GM12878 (cell line): ENCODE measurements around the gene PCSK6. TPM values are rescaled to one million over a fixed set of nuclear protein-coding genes. Genes with fewer than 3 reads are reported as not detected.

Experiments used
- ATAC-seq: fragments of 200-7000 bp; cut with Tn5 transposase; 3 replicates; pipeline ENCODE4 v1.9.1; 2020; ENCODE audit warnings: mild to moderate bottlenecking, moderate library complexity
- BruUV-seq: library from RNA; stranded (reverse); fragments of 400-500 nt; replicated peaks from 2 replicates; lab custom pipeline; 2021; lab: Mats Ljungman, UMichigan
- CTCF ChIA-PET: fragments of 300-600 bp; sonication (Branson Sonifier 250); formaldehyde crosslinking; extraction: SDS; loops from one replicate; lab custom pipeline; 2021; ENCODE audit warnings: inconsistent platforms; lab: Yijun Ruan, JAX
- POLR2A ChIA-PET: fragments of 350-600 bp; formaldehyde crosslinking; extraction: SDS; loops from one replicate; lab custom pipeline; 2021; ENCODE audit warnings: inconsistent platforms; lab: Charles Lee
- RAD21 ChIA-PET: fragments of 300-600 bp; sonication (Branson Sonifier 250); formaldehyde crosslinking; loops from one replicate; lab custom pipeline; 2023; ENCODE audit warnings: antibody characterized with exemption; ENCODE audit not compliant: unreplicated experiment; lab: Charles Lee
- SMC1A ChIA-PET: fragments of 300-600 bp; sonication (Branson Sonifier 250); formaldehyde crosslinking; loops from one replicate; lab custom pipeline; 2023; ENCODE audit not compliant: unreplicated experiment, uncharacterized antibody; lab: Charles Lee
- DNase-seq: peaks from one replicate; pipeline ENCODE4 v3.0.0-alpha.2; 2011; ENCODE audit warnings: low read depth, low spot score
- FAIRE-seq: peaks from 3 replicates; lab custom pipeline; 2011; peaks lifted over from hg19 to GRCh38; lab: Jason Lieb, UNC
- H2AFZ ChIP-seq: 2 replicates; pipeline ENCODE4 v1.6.0; 2011; ENCODE audit warnings: low read depth, low read length, control low read depth; ENCODE audit not compliant: control insufficient read depth
- H3K27ac ChIP-seq: 2 replicates; pipeline ENCODE4 v1.5.1; 2011; ENCODE audit warnings: control low read depth; ENCODE audit not compliant: control insufficient read depth, insufficient read depth
- H3K27me3 ChIP-seq, 2 experiments: replicated peaks in 1 of 2; 2 replicates each; pipeline versions ENCODE4 v1.6.0 to v1.6.1; 2011; ENCODE audit warnings: low read length in 1 of 2; ENCODE audit not compliant: control insufficient read depth in 2 of 2, insufficient read depth in 2 of 2
- H3K36me3 ChIP-seq, 2 experiments: 2 replicates each; pipeline ENCODE4 v1.5.1; 2011; ENCODE audit warnings: low read length in 1 of 2; ENCODE audit not compliant: control insufficient read depth in 2 of 2, insufficient read depth in 2 of 2
- H3K4me1 ChIP-seq: 2 replicates; pipeline ENCODE4 v1.6.1; 2011; ENCODE audit warnings: mild to moderate bottlenecking, low read length, moderate library complexity, mixed read lengths; ENCODE audit not compliant: control insufficient read depth, insufficient read depth
- H3K4me2 ChIP-seq: 2 replicates; pipeline ENCODE4 v1.6.0; 2011; ENCODE audit warnings: control low read depth; ENCODE audit not compliant: control insufficient read depth, insufficient read depth
- H3K4me3 ChIP-seq: fragments of 200-600 bp; sonication (generic); 2 replicates; pipeline ENCODE4 v1.5.1; 2016
- H3K79me2 ChIP-seq: 2 replicates; pipeline ENCODE4 v1.6.0; 2011; ENCODE audit warnings: low read length; ENCODE audit not compliant: control insufficient read depth, insufficient read depth
- H3K9ac ChIP-seq: 2 replicates; pipeline ENCODE4 v1.8.0; 2011; ENCODE audit warnings: low read length, control low read depth, mixed read lengths; ENCODE audit not compliant: control insufficient read depth, insufficient read depth
- H3K9me3 ChIP-seq: replicated peaks from 3 replicates; pipeline ENCODE4 v1.5.1; 2011; ENCODE audit warnings: mild to moderate bottlenecking, low read length; ENCODE audit not compliant: control insufficient read depth, insufficient read depth
- H4K20me1 ChIP-seq: 2 replicates; pipeline ENCODE4 v1.6.0; 2011; ENCODE audit not compliant: control insufficient read depth, insufficient read depth
- ATF7 ChIP-seq: fragments of 450-650 bp; IDR thresholded peaks from 2 replicates; pipeline ENCODE4 v1.6.1; 2016; ENCODE audit warnings: low read depth, mild to moderate bottlenecking
- BRCA1 ChIP-seq: IDR thresholded peaks from 2 replicates; pipeline ENCODE4 v1.6.1; 2011; ENCODE audit warnings: low read depth, low read length, improper control_type of control experiment
- CHD2 ChIP-seq: IDR thresholded peaks from 2 replicates; pipeline ENCODE4 v1.6.1; 2011; ENCODE audit warnings: low read depth, low read length, improper control_type of control experiment, borderline replicate concordance
- CUX1 ChIP-seq: IDR thresholded peaks from 2 replicates; pipeline ENCODE4 v1.6.1; 2012; ENCODE audit warnings: improper control_type of control experiment, low read depth, low read length; ENCODE audit not compliant: insufficient replicate concordance
- ETV6 ChIP-seq, 2 experiments: fragments of 450-650 bp in 1 of 2; IDR thresholded peaks in 1 of 2; conservative IDR thresholded peaks in 1 of 2; 2 replicates each; pipeline ENCODE4 v1.6.1; 2014; ENCODE audit warnings: antibody characterized with exemption in 1 of 2, borderline replicate concordance in 1 of 2, low read depth in 1 of 2, mild to moderate bottlenecking in 1 of 2, moderate library complexity in 1 of 2
- MYB ChIP-seq: fragments of 150-350 bp; IDR thresholded peaks from 2 replicates; pipeline ENCODE4 v1.6.1; 2014; ENCODE audit warnings: mild to moderate bottlenecking, low read depth, low read length, borderline replicate concordance
- PBX3 ChIP-seq: IDR thresholded peaks from 2 replicates; pipeline ENCODE4 v1.6.1; 2011; ENCODE audit warnings: mild to moderate bottlenecking, low read depth, low read length, moderate library complexity; ENCODE audit not compliant: insufficient replicate concordance
- PKNOX1 ChIP-seq: fragments of 450-650 bp; IDR thresholded peaks from 2 replicates; pipeline ENCODE4 v1.6.1; 2016; ENCODE audit warnings: mild to moderate bottlenecking
- SIN3A ChIP-seq: IDR thresholded peaks from 2 replicates; pipeline ENCODE4 v1.6.1; 2012; ENCODE audit warnings: low read depth, low read length, improper control_type of control experiment
- ZBTB40 ChIP-seq: fragments of 450-650 bp; IDR thresholded peaks from 2 replicates; pipeline ENCODE4 v1.6.1; 2016; ENCODE audit warnings: mild to moderate bottlenecking, moderate library complexity, borderline replicate concordance
- ZNF207 ChIP-seq: fragments of 450-650 bp; IDR thresholded peaks from 2 replicates; pipeline ENCODE4 v1.6.1; 2014; ENCODE audit warnings: antibody characterized with exemption, mild to moderate bottlenecking, borderline replicate concordance
- WGBS: methylation state at CpG from one replicate; pipeline ENCODE4 v1.1.6; 2016; ENCODE audit warnings: low lambda C conversion rate; ENCODE audit not compliant: insufficient replicate concordance, insufficient coverage; ENCODE audit errors: missing lambda C conversion rate; 5-methylcytosine and 5-hydroxymethylcytosine counted together
- in situ Hi-C: fragments of 300-500 bp; cut with MboI; formaldehyde crosslinking; loops from 9 replicates; pipeline ENCODE4 v1.14.3; 2018; ENCODE audit warnings: mixed read lengths
- intact Hi-C: fragments of 100-400 bp; cut with micrococcal nuclease; formaldehyde crosslinking; loops from one replicate; pipeline ENCODE4 v1.14.2; 2022; ENCODE audit not compliant: unreplicated experiment
- polyA plus RNA-seq, 11 experiments: library from polyadenylated mRNA; depleted of rRNA in 4 of 11; unstranded in 6 of 11; stranded (reverse) in 5 of 11; fragments of >200 nt; fragmentation: Nextera tagmentation in 4 of 11; fragmentation: Illumina TruSeq in 1 of 11; extraction: Ambion mirVana in 4 of 11; extraction: Trizol in 1 of 11; gene quantifications; 1 replicate in 1 of 11; 2 replicates in 10 of 11; pipeline versions ENCODE4 v1.2.1 to v1.2.3, GENCODE V29; 2011 to 2016; ENCODE audit warnings: inconsistent platforms in 2 of 11, missing spikeins in 2 of 11, low read depth in 1 of 11
- total RNA-seq, 4 experiments: library from RNA; depleted of rRNA in 3 of 4; stranded (reverse); fragments of >200 nt in 3 of 4; fragmentation: Illumina TruSeq in 1 of 4; extraction: Trizol in 1 of 4; gene quantifications; 2 replicates each; pipeline versions ENCODE4 v1.2.1 to v1.2.3, GENCODE V29; 2013 to 2021

The PCSK6 gene
- total and polyA plus RNA-seq, 10 of the 15 experiments (the other 5 are each of a cell fraction or from before 2014, with no cell fraction given), result 0.19 to 0.67 (median 0.25) TPM; not detected in 4

- no peak for ATAC-seq
- intact Hi-C loops, result no loop called here
- ChIA-PET RAD21 (no interaction called here), CTCF (no interaction called here), SMC1A (no interaction called here), POLR2A (no interaction called here)
- Histone ChIP-seq H2AFZ (no peak overlapping the region), H4K20me1 (no peaks in the 10 kb centered on the region), H3K79me2 (no peaks in the 10 kb centered on the region), H3K27ac (no peak overlapping the region), H3K9me3 (no peaks in the 10 kb centered on the region), H3K4me2 (no peak overlapping the region), H3K9ac (no peak overlapping the region), H3K36me3 (no peaks in the 10 kb centered on the region), H3K27me3 (peaks cover 0 to 4% of the 10 kb centered on the region in 2 experiments; a peak in 1 of 4 replicates), H3K4me1 (no peaks in the 10 kb centered on the region), H3K4me3 (no peak overlapping the region)
- in situ Hi-C loops, result no loop called here
- WGBS, result 31% methylated on average over 5 of the region's 5 CpGs
- DNase-seq, result no peak
- BruUV-seq, result no TSS peak
- no peak for FAIRE-seq
- no peak for TF ChIP-seq SIN3A
- no peak for TF ChIP-seq CHD2
- TF ChIP-seq ETV6 (conservative IDR thresholded peaks at IDR 0.05 in 1 of 2, IDR thresholded peaks at IDR 0.05 in 1 of 2; ENCODE audit: borderline replicate concordance in 1 of 2, low read depth in 1 of 2), result no peak
- no peak for TF ChIP-seq PKNOX1
- TF ChIP-seq ZNF207, result no peak
- TF ChIP-seq CUX1, result no peak
- TF ChIP-seq ATF7, result no peak
- TF ChIP-seq MYB, result no peak
- no peak for TF ChIP-seq PBX3
- TF ChIP-seq BRCA1, result no peak
- no peak for TF ChIP-seq ZBTB40
Observed at GRCh38 chr15:101354891-101355623, 134.4 kb downstream of the PCSK6 start.
